Measurements from ENCODE around the gene LRRC58.

LRRC58 gene

GRCh38 chr3:120280566-120280965, 68.6 kb downstream of the LRRC58 start:
- no peak for DNase-seq (ENCODE audit: low read depth in 2 of 2, low spot score in 1 of 2)

- no peak for DNase-seq (ENCODE audit: low read depth in 2 of 2, low spot score in 1 of 2)
These were observed 69.1 kb downstream of the LRRC58 start for GRCh38 chr3:120280026-120280425.

GRCh38 chr3:120276767-120277166, 72.4 kb downstream of the LRRC58 start:
- no peak for DNase-seq (ENCODE audit: low read depth in 2 of 2, low spot score in 1 of 2)

GRCh38 chr3:120275618-120276017, 73.5 kb downstream of the LRRC58 start:
- DNase-seq (ENCODE audit: low read depth in 2 of 2, low spot score in 1 of 2): no peak

- no peak for DNase-seq (ENCODE audit: low read depth in 2 of 2, low spot score in 1 of 2)
These were observed 74.4 kb downstream of the LRRC58 start for GRCh38 chr3:120274739-120275167.
